G401.6 (cell line): Measurements from ENCODE around the gene CALM1.
"Not testable (repeated sequence)": the region's sequence is repeated elsewhere in the genome, so short reads cannot be mapped to it uniquely, and the experiment has no call there.

ENCODE experiments used
- FAIRE-seq: peaks from 2 replicates; lab custom pipeline; 2012; peaks lifted over from hg19 to GRCh38; lab: Jason Lieb, UNC

The CALM1 gene

DNA sequence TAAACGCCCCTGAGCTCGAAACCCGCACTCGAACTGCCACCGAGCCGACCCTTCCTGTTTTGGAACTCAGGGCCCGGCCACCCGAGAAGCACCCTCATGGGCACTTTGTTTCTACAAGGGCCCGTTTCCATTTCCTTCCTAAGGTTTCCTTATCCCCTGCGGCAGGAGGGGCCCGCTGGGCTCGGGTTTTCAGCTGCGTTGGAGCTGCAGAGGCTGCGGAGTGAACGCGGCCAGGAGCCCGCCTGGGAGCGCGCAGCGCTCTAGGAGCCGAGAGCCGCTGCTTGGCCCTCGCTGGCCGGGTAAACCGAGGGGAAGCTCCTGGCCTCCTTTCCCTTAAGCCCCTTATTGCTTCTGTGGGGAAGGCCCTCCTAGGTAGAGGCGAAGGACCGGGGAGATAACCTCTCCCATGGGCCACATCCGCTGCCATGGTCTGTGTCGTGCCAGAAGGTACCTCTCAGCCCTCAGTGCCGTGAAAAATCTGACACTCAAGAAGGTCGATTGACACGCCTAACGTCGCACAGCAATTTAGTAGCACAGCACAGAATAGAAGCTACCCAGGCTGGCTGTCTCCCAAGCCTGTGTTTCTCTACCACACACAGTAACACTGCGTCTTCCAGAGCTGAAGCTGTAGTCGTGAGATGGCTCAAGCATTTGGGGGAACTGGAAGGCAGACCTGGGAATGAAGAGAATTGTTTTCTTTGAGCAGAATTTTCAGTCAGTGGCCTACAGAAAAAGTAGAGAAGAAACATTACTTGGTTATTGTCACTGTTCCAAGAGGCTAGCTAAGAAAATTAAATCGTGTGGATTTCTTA is 12.9 kb upstream of the CALM1 start:
- no peak for FAIRE-seq

- FAIRE-seq, result no peak
Measured at GRCh38 chr14:90384543-90384911, 12.3 kb upstream of the CALM1 start.

- FAIRE-seq, result no peak
Measured at GRCh38 chr14:90386321-90386720, 10.5 kb upstream of the CALM1 start.

DNA sequence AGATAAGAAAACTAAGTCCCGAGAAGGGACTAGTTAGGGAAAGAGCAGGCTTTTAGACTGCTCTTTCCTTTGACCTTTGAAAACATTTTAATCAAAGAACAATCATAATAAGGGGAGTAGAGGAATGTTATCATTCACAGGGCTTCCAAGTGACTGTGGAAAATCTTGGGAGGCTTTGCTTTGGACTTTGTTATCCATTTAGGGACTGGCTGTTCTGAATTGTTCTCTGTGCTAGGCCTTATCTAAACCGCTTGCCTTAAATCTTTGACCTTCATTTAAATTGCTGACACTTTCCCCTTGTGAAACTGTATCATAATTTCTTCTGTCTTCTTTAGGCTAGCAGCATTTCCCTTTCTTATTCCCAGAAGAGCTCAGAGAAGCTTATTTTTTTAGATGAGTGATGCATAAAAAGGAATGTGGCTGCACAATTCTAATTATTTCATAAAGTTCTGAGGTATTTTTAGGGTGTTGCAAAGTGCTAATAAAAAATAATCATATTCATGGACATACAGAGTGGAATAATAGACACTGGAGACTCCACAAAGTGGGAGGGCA is 9.5 kb upstream of the CALM1 start:
- no peak for FAIRE-seq

DNA sequence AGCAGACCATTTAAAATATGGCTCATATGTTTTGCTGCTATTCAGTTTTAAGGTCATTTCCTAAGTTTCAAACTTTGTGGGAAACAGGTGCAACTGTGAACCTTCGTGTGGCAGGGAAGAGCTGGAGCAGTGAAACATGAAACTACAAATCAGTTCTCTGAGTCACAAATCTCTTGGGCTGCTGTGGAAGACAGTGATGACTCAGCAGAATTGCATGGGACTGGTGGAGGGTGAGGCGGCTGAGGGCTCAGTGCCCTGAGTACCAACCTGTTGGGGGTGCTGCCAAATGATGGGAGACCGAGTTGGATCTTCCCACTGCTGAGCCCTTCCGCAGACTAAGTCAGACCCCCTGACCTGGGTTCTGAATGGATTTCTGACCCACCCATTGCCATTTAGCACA is 8.4 kb upstream of the CALM1 start:
- no peak for FAIRE-seq

DNA sequence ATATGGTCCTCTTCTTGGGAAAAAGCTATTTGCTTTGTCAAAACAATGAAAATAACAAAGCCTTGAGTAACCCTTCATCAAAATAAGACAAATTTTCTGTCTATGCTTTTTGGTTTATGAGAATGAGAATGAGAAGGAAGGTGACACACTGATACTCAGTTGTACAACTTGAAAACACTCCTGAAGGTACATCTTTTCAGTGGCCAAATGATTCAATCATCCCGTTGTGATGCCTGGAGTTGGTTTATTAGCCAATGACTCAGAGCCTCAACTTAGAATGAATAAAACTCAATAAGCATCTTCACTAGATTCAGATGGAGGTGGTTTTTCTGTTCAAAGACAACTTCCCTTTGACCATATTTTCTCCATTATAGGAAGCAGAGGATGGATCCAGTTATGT is 7.8 kb upstream of the CALM1 start:
- no peak for FAIRE-seq

DNA sequence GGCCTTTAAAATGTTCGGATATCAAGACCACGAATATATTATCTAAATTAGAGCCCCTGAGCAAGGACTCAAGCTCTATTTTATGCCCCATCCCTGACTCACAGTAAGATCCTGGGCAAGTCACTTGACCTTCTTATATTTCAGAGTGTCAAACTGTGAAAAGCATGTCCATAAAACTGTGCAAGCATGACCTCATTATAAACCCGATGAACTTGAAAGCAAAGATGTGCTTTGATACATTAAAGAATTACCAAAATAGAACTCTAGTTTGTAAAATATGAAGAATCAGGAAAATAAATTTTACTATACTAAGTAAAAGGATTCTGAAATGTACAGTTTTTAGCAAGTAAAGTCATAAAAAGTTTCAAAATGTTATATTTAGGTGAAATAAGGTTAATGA is 2.9 kb upstream of the CALM1 start:
- peak; percentile 17 for FAIRE-seq

GRCh38 chr14:90394782-90395181 is 2.0 kb upstream of the CALM1 start:
- FAIRE-seq, result not testable (repeated sequence)

- FAIRE-seq, result no peak
Measured at GRCh38 chr14:90397425-90398314, 841 bp downstream of the CALM1 start.

DNA sequence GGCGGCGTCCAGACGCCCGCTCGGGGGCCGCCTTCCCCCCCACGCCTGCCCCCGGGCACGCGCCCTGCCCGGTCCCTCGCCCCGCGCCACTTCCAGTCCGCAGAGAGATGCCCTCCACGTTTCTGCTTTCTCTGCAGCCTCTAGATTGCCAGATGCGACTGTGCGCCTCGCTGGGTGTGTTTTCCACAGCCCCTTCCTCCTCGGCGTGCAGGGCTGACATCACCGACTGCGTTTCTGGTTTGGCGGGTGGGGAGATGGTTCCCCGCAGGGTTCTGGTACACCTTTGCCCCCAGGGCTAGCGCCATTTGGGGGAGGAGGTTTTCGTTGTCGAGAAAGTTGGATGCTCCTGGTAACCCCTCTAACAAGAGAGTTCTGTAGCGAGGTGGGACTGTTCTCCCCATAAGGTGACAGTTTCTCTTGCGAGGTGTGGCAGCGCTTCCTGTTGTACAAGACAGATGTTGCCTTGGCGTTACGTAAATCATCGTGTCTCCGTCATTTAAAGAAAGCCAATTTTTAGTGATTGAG is 1.5 kb downstream of the CALM1 start:
- no peak for FAIRE-seq

- no peak for FAIRE-seq
Measured at GRCh38 chr14:90398841-90399540, 2.2 kb downstream of the CALM1 start.

GRCh38 chr14:90399541-90400444 is 3.0 kb downstream of the CALM1 start:
- peak; percentile 79 for FAIRE-seq

- FAIRE-seq, result no peak
Measured at GRCh38 chr14:90400904-90401561, 4.2 kb downstream of the CALM1 start.

- no peak for FAIRE-seq
Measured at GRCh38 chr14:90402016-90402415, 5.2 kb downstream of the CALM1 start.

GRCh38 chr14:90403065-90403464 is 6.2 kb downstream of the CALM1 start:
- no peak for FAIRE-seq

- FAIRE-seq, result no peak
Measured at GRCh38 chr14:90405101-90405500, 8.3 kb downstream of the CALM1 start.

DNA sequence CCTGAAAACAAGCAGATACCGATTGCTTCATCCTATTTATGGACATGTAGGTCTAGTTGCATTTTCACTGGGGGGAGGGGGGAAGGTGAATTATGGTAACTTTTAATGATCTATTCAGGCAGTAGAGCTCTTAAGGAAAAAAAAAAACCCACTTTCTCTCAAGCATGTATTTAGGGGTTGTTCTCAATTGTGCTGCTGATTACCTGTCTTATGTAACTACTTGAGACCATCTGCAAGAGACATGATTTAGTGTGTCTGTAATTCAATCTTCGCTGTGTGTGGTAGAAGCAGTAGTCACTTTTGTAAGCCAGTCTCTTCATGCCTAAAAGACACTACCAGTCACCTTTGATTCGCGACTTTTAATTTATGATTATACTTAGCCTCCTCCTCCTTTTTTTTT is 8.9 kb downstream of the CALM1 start:
- no peak for FAIRE-seq

GRCh38 chr14:90406384-90406798 is 9.6 kb downstream of the CALM1 start:
- no peak for FAIRE-seq

- no peak for FAIRE-seq
Measured at GRCh38 chr14:90407230-90407629, 10.4 kb downstream of the CALM1 start.

GRCh38 chr14:90408713-90409112 is 11.9 kb downstream of the CALM1 start:
- FAIRE-seq, result no peak
